ENCODE results near the gene TLX3. TPM values are rescaled to one million over a fixed set of nuclear protein-coding genes. Genes with fewer than 3 reads are reported as not detected.

Gene TLX3
- total RNA-seq, 1 experiment from 2014 or later, result not detected

- Histone ChIP-seq H2BK5ac (ENCODE audit: insufficient read length, low read length) (no peak overlapping the region), H3K79me2 (ENCODE audit: insufficient read depth, low read length) (no peaks in the 10 kb centered on the region), H3K4me1 (ENCODE audit: insufficient read depth, low read length) (no peaks in the 10 kb centered on the region), H3K9ac (ENCODE audit: extremely low read depth, insufficient read length, low read length) (no peak overlapping the region), H3K27me3 (ENCODE audit: insufficient read depth, low read length) (peaks cover 95% of the 10 kb centered on the region), H2AFZ (ENCODE audit: low read length) (no peak overlapping the region), H2BK120ac (ENCODE audit: low read depth, low read length, poor library complexity, severe bottlenecking) (no peak overlapping the region), H2BK20ac (ENCODE audit: low read depth, low read length, poor library complexity, severe bottlenecking) (no peak overlapping the region), H2BK12ac (ENCODE audit: insufficient read length, low read depth, low read length) (no peak overlapping the region), H4K8ac (replicated peaks; ENCODE audit: insufficient read length, low read depth, low read length) (no peak overlapping the region), H3K4ac (ENCODE audit: low read depth, low read length) (no peak overlapping the region), H3T11ph (ENCODE audit: low read length) (no peak overlapping the region), H3K14ac (ENCODE audit: insufficient read depth, low read length) (no peak overlapping the region), H3K56ac (ENCODE audit: insufficient read length, low read depth, low read length) (no peak overlapping the region), H2AK5ac (ENCODE audit: insufficient read length, low read length) (no peak overlapping the region), H3K9me3 (ENCODE audit: control insufficient read depth, low read depth, low read length) (no peaks in the 10 kb centered on the region), H2BK15ac (ENCODE audit: low read depth, low read length) (no peak overlapping the region), H4K5ac (ENCODE audit: insufficient read length, low read depth, low read length) (no peak overlapping the region), H3K23ac (ENCODE audit: insufficient read length, low read depth, low read length) (no peak overlapping the region), H3K23me2 (ENCODE audit: insufficient read length, low read depth, low read length, poor library complexity, severe bottlenecking) (peaks cover 10% of the 10 kb centered on the region), H3K27ac (ENCODE audit: insufficient read length, low read depth, low read length) (no peak overlapping the region), H4K91ac (ENCODE audit: insufficient read length, low read depth, low read length) (no peak overlapping the region), H3K4me2 (ENCODE audit: insufficient read depth, insufficient read length, low read length) (peak overlapping the region; percentile 60), H3K18ac (ENCODE audit: insufficient read length, low read depth, low read length) (no peak overlapping the region), H3K79me1 (ENCODE audit: insufficient read depth, low read depth, low read length, poor library complexity, severe bottlenecking) (no peaks in the 10 kb centered on the region), H4K20me1 (ENCODE audit: control insufficient read depth, insufficient read depth, insufficient read length) (no peaks in the 10 kb centered on the region)
- Mint-ChIP-seq H3K27ac (no peak overlapping the region), H3K27me3 (ENCODE audit: low read depth) (peaks cover 98% of the 10 kb centered on the region), H3K4me3 (peak overlapping the region; percentile 10 to 75; a peak in 4 of 5 replicates), H3K36me3 (ENCODE audit: insufficient read depth in 1 of 3, low read depth in 3 of 3) (0 out of 7 replicates have a peak, but pooled peaks cover 0 to 1% (median 0%) of the 10 kb centered on the region in 3 experiments), H3K4me1 (peaks cover 13 to 46% of the 10 kb centered on the region in 2 experiments), H3K9me3 (peaks cover 5 to 11% of the 10 kb centered on the region in 2 experiments; a peak in 4 of 5 replicates)
- peak; percentile 48 for DNase-seq
- WGBS (ENCODE audit: extremely low coverage, insufficient read length, low lambda C conversion rate), result no CpG with 5 or more reads among the region's 106 CpGs
- TF ChIP-seq CTCF (conservative IDR thresholded peaks at IDR 0.05), result no peak
Observed at GRCh38 chr5:171309276-171310211, 496 bp downstream of the TLX3 start.
